Heart right ventricle (tissue), 16 donors: Measurements from ENCODE around the gene BLMH. TPM values are rescaled to one million over a fixed set of nuclear protein-coding genes. Genes with fewer than 3 reads are reported as not detected.

ENCODE experiments used
- ATAC-seq, 8 donors: fragments of 200-7000 bp; cut with Tn5 transposase; one replicate each; pipeline ENCODE4 v1.9.1; 2020; ENCODE audit warnings: mild to moderate bottlenecking in 8 of 8, moderate library complexity in 8 of 8, moderate number of reproducible peaks in 1 of 8
- DNase-seq, 2 donors: peaks; one replicate each; pipeline ENCODE4 v3.0.0-alpha.2; 2020
- H3K27ac ChIP-seq, 10 donors: fragments of 200-600 bp; sonication (generic) in 2 of 10; one replicate each; pipeline versions ENCODE4 v1.5.0 to v1.8.0; 2020 to 2022; ENCODE audit warnings: mild to moderate bottlenecking in 3 of 10
- H3K27me3 ChIP-seq, 7 donors: fragments of 200-600 bp; one replicate each; pipeline ENCODE4 v1.8.0; 2021 to 2022; ENCODE audit warnings: mild to moderate bottlenecking in 2 of 7
- H3K36me3 ChIP-seq, 9 donors: fragments of 200-600 bp; sonication (generic) in 1 of 9; one replicate each; pipeline versions ENCODE4 v1.5.0 to v1.8.0; 2020 to 2022; ENCODE audit warnings: mild to moderate bottlenecking in 2 of 9
- H3K4me1 ChIP-seq, 9 donors: fragments of 200-600 bp; sonication (generic) in 1 of 9; one replicate each; pipeline versions ENCODE4 v1.5.0 to v1.8.0; 2020 to 2022; ENCODE audit warnings: mild to moderate bottlenecking in 4 of 9
- H3K4me3 ChIP-seq, 10 donors: fragments of 200-600 bp; sonication (generic) in 2 of 10; one replicate each; pipeline versions ENCODE4 v1.5.0 to v1.8.0; 2020 to 2022; ENCODE audit warnings: mild to moderate bottlenecking in 7 of 10, moderate library complexity in 2 of 10
- H3K9me3 ChIP-seq, 11 donors: fragments of 200-600 bp in 10 of 11; sonication (generic) in 2 of 11; one replicate each; pipeline versions ENCODE4 v1.5.0 to v1.8.0; 2013 to 2022; ENCODE audit warnings: mild to moderate bottlenecking in 2 of 11, control low read depth in 1 of 11, moderate library complexity in 1 of 11
- CTCF ChIP-seq, 9 donors: fragments of 200-600 bp; sonication (generic) in 2 of 9; IDR thresholded peaks; one replicate each; pipeline versions ENCODE4 v1.5.0 to v1.8.0; 2021 to 2022; ENCODE audit warnings: antibody characterized with exemption in 9 of 9, mild to moderate bottlenecking in 5 of 9, moderate library complexity in 1 of 9
- WGBS, 2 donors: extraction: QIAGEN DNeasy Blood & Tissue Kit; methylation state at CpG; one replicate each; pipeline ENCODE4 v1.1.7; 2013; ENCODE audit warnings: inconsistent platforms in 1 of 2; 5-methylcytosine and 5-hydroxymethylcytosine counted together
- intact Hi-C, 10 donors: fragments of 100-400 bp; cut with DNase I; formaldehyde crosslinking; loops; one replicate each; pipeline versions ENCODE4 v1.11.1 to v1.14.2; 2022
- polyA plus RNA-seq, 2 donors: library from polyadenylated mRNA; stranded (reverse); fragments of 200-250 nt; gene quantifications; one replicate each; pipeline ENCODE4 v1.2.3, GENCODE V29; 2013
- total RNA-seq, 10 donors: library from RNA; stranded (reverse); fragmentation: NEBNext Ultra II Directional in 3 of 10; extraction: Animal tissue kit (Norgen Biotek cat#: 25700) in 3 of 10; gene quantifications; one replicate each; pipeline versions ENCODE4 v1.2.1 to v1.2.4, GENCODE V29; 2021 to 2023
- donor health status: Arrhythmogenic right ventricular cardiomyopathy.
- donor health status: ischemic (EF 13 %, LVEDD 7.1; RV severe dilation, severe dysfunction).
- donor health status: healthy with polysubstance abuse.
- donor health status: DM: no; HTN: yes; CAD: no.
- donor health status: DM: no; HTN: no; CAD: no.
- donor health status: ischemic (EF 25% LVEDD 6.9; RV normal size, moderate dysfunction).
- donor health status: ischemic (EF 25% LVEDD 5.7; RV mildly dilated, moderate dysfunction).
- donor health status: healthy.
- donor health status: DM: yes; HTN: yes; CAD: no.
- donor health status: Ischemic cardiomyopathy.
- donor health status: ischemic (EF 35%, LVEDD 5.7; RV mildly dilated, moderate dysfunction).
- donor health status: nonischemic (EF 11% LVEDD 7.7; RV severe dilation, severe dysfunction).
- donor health status: DM: yes; HTN: yes; CAD: no.
- donor health status: PGD.
- donor health status: ischemic (EF 29% LVEDD 5.4; RV normal size, mild dysfunction).
- donor health status: nonischemic (EF 23%, LVEDD 6.1; RV moderate dilation, normal function).

BLMH gene
- total and polyA plus RNA-seq, 12 donors: 9.6 to 22.2 (median 15.7) TPM

- intact Hi-C loops: no loop called here
- TF ChIP-seq CTCF (IDR thresholded peaks at IDR 0.05): no peak
- Histone ChIP-seq H3K4me1 (peaks cover 11 to 29% (median 22%) of the 10 kb centered on the region in 9 donors), H3K27me3 (peaks cover 8 to 56% (median 42%) of the 10 kb centered on the region in 7 donors), H3K9me3 (no peaks in the 10 kb centered on the region), H3K27ac (no peak overlapping the region), H3K36me3 (no peaks in the 10 kb centered on the region), H3K4me3 (no peak overlapping the region)
- WGBS, 2 donors: 82 to 94% methylated on average over 5 of the region's 5 CpGs
- no peak for ATAC-seq
- no peak for DNase-seq
Observed at GRCh38 chr17:30239089-30239462, 52.7 kb downstream of the BLMH start.

GRCh38 chr17:30238387-30239088 is 53.2 kb downstream of the BLMH start:
- no peak for ATAC-seq
- TF ChIP-seq CTCF (IDR thresholded peaks at IDR 0.05): no peak

GRCh38 chr17:30238003-30238344 is 53.8 kb downstream of the BLMH start:
- 57 to 70% methylated on average over 7 of the region's 7 CpGs for WGBS, 2 donors
- Histone ChIP-seq H3K4me3 (no peak overlapping the region), H3K27me3 (peaks cover 8 to 67% (median 42%) of the 10 kb centered on the region in 7 donors), H3K9me3 (no peaks in the 10 kb centered on the region), H3K27ac (no peak overlapping the region), H3K4me1 (peaks cover 11 to 29% (median 22%) of the 10 kb centered on the region in 9 donors), H3K36me3 (no peaks in the 10 kb centered on the region)
- intact Hi-C loops: no loop called here
- TF ChIP-seq CTCF (IDR thresholded peaks at IDR 0.05): no peak
- DNase-seq (no peak), ATAC-seq (no peak)

More at GRCh38 chr17:30238387-30239088, 53.2 kb downstream of the BLMH start:
- Histone ChIP-seq H3K9me3 (no peaks in the 10 kb centered on the region), H3K27me3 (peaks cover 8 to 61% (median 42%) of the 10 kb centered on the region in 7 donors), H3K4me1 (peaks cover 11 to 29% (median 22%) of the 10 kb centered on the region in 9 donors), H3K36me3 (no peaks in the 10 kb centered on the region), H3K4me3 (no peak overlapping the region), H3K27ac (no peak overlapping the region)
- no peak for DNase-seq
- 59 to 63% methylated on average over 27 of the region's 27 CpGs for WGBS, 2 donors
- intact Hi-C loops: no loop called here

GRCh38 chr17:30237296-30238002 is 54.3 kb downstream of the BLMH start:
- H3K27ac ChIP-seq: no peak overlapping the region
- intact Hi-C loops: no loop called here
- no peak for TF ChIP-seq CTCF (IDR thresholded peaks at IDR 0.05)
- H3K27me3 ChIP-seq: peaks cover 8 to 71% (median 42%) of the 10 kb centered on the region in 7 donors
- H3K36me3 ChIP-seq: no peaks in the 10 kb centered on the region
- peaks cover 11 to 29% (median 22%) of the 10 kb centered on the region in 9 donors for H3K4me1 ChIP-seq
- DNase-seq: no peak
- 34 to 45% methylated on average over 21 of the region's 21 CpGs for WGBS, 2 donors
- peak overlapping the region in 1 of 10 donors; percentile 10 for H3K4me3 ChIP-seq
- peak in 1 of 8 donors; percentile 38 for ATAC-seq
- no peaks in the 10 kb centered on the region for H3K9me3 ChIP-seq
